Right cardiac atrium (tissue), 5 donors: ENCODE results near the gene CDC42EP1. TPM values are rescaled to one million over a fixed set of nuclear protein-coding genes. Genes with fewer than 3 reads are reported as not detected.
A peak's percentile ranks its signal among the peaks of the same experiment; 100 is the strongest.

Source experiments
- ATAC-seq, 2 donors: fragments of 200-7000 bp; cut with Tn5 transposase; one replicate each; pipeline versions ENCODE4 v1.8.0 to v1.9.1; 2020; ENCODE audit warnings: moderate library complexity in 2 of 2, mild to moderate bottlenecking in 1 of 2
- DNase-seq, 3 donors: peaks; one replicate each; pipeline ENCODE4 v3.0.0-alpha.2; 2020
- H3K27ac ChIP-seq: one replicate; pipeline ENCODE4 v1.5.1; 2013; ENCODE audit warnings: mild to moderate bottlenecking, low read length, control low read depth, moderate library complexity
- H3K27me3 ChIP-seq: one replicate; pipeline ENCODE4 v1.6.1; 2013; ENCODE audit not compliant: control insufficient read depth, insufficient read depth
- H3K4me1 ChIP-seq: one replicate; pipeline ENCODE4 v1.6.1; 2013; ENCODE audit warnings: low read length; ENCODE audit not compliant: control insufficient read depth, insufficient read depth
- H3K4me3 ChIP-seq: one replicate; pipeline ENCODE4 v1.5.1; 2013; ENCODE audit warnings: low read length, control low read depth
- H3K9me3 ChIP-seq: one replicate; pipeline ENCODE4 v1.6.1; 2013; ENCODE audit warnings: low read length; ENCODE audit not compliant: control insufficient read depth
- WGBS: extraction: QIAGEN DNeasy Blood & Tissue Kit; methylation state at CpG from one replicate; pipeline ENCODE4 v1.1.7; 2013; 5-methylcytosine and 5-hydroxymethylcytosine counted together
- intact Hi-C, 4 donors: fragments of 100-400 bp; cut with DNase I; formaldehyde crosslinking; loops; one replicate each; pipeline versions ENCODE4 v1.11.0 to v1.14.0; 2022 to 2023
- polyA plus RNA-seq: library from polyadenylated mRNA; stranded (reverse); fragments of 200-250 nt; gene quantifications from one replicate; pipeline ENCODE4 v1.2.3, GENCODE V29; 2013
- total RNA-seq, 4 donors: library from RNA; stranded (reverse); fragmentation: NEBNext Ultra II Directional; extraction: Animal tissue kit (Norgen Biotek cat#: 25700); gene quantifications; one replicate each; pipeline ENCODE4 v1.2.1, GENCODE V29; 2021
- donor health status: healthy with polysubstance abuse.
- donor health status: DM: no; HTN: yes; CAD: no.
- donor health status: DM: no; HTN: no; CAD: no.
- donor health status: DM: no; HTN: yes; CAD: no; lungs with severe emphysema.
- donor health status: DM: yes; HTN: yes; CAD: no.

Gene CDC42EP1
- total and polyA plus RNA-seq, 5 donors, result 19.7 to 31.3 (median 20.7) TPM

DNA sequence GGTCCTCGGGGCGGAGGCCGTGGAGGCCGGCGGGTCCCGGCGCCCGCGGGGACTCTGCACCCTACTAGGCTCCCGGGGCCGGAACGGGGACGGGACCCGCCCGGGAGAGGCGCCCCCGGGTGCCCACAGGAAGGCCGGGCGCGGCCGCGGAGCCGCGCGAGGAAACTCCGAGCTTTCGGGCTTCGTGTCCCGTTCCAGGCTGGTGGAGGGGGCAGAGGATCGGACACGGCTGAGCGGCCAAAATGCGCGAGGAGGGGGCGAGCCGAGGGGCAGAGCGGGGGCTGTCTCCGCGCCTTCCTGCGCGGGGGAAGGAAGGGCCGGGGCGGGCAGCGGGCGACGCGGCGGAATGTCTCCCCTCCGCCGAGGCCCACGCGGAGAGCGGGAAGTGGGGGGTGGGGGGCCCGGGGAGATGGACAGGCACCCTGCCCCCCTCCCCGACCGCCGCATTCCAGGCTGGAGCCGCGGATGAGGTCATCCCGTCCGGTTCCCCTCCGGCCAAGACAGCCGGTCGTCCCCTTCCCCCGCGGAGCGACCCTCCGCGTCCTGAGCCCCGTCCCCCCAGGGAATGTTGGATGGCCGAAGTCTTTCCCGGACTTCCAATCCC, 430 bp downstream of the CDC42EP1 start:
- peaks cover 12% of the 10 kb centered on the region for H3K4me1 ChIP-seq
- H3K27ac ChIP-seq, result peak overlapping the region; percentile 98
- intact Hi-C loops, result loop anchor here in 1 of 4 donors (10.0 kb wide), 1 partner anchor 236 kb away; no protein-coding TSS in a partner anchor
- ATAC-seq (peak; percentile 37 to 42), DNase-seq (peak; percentile 72 to 89 (median 86))
- H3K9me3 ChIP-seq, result no peaks in the 10 kb centered on the region
- WGBS, result under 1% methylated on average over 72 of the region's 72 CpGs
- no peaks in the 10 kb centered on the region for H3K27me3 ChIP-seq
- H3K4me3 ChIP-seq, result peak overlapping the region; percentile 90

DNA sequence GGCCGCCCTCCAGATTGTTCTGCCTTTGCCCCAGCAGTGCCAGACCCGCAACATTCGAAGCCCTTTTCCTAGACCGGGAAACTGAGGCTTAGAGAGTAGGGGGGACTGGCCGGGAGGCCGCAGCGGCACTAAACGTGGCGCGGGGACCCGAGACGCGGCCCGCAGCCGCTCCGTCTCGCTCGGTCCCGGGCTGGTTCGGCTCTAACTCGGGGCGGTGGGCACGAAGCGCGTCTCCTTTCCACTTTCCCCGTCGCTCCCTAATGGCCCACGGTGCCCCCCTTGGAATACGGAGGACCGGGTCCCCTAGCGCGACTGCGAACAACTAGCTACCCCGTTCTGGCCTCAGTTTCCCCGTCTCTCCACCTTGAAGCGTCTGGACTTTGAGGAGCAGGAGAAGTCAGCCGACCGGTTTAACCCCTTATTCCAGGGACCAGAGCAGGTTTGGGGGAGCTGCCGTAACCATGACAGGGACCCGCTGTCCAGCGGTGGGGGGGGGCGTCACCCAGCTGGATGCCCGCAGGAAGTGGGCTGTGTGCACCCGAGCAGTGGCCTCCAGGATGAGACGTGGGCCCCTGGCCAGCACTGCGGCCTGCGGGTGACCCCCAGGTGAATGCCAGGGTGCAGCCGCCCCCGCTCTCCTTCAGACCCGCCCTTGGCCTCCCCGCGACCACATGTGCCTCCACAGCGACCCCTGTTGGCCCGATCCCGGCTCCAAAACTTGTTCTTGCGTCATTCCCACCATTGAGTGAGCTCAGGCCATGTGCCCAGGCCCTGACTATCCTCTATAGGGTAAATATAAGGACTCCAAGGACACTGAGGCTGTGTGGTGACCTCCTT, 1.1 kb downstream of the CDC42EP1 start:
- peak; percentile 92 to 98 (median 96) for DNase-seq
- peak overlapping the region; percentile 98 for H3K27ac ChIP-seq
- intact Hi-C loops, result loop anchor here in 1 of 4 donors (10.0 kb wide), 1 partner anchor 237 kb away; no protein-coding TSS in a partner anchor
- WGBS, result under 1% methylated on average over 56 of the region's 56 CpGs
- H3K9me3 ChIP-seq, result no peaks in the 10 kb centered on the region
- H3K27me3 ChIP-seq, result no peaks in the 10 kb centered on the region
- peak; percentile 69 to 74 for ATAC-seq
- H3K4me1 ChIP-seq, result peaks cover 14% of the 10 kb centered on the region
- H3K4me3 ChIP-seq, result peak overlapping the region; percentile 90

DNA sequence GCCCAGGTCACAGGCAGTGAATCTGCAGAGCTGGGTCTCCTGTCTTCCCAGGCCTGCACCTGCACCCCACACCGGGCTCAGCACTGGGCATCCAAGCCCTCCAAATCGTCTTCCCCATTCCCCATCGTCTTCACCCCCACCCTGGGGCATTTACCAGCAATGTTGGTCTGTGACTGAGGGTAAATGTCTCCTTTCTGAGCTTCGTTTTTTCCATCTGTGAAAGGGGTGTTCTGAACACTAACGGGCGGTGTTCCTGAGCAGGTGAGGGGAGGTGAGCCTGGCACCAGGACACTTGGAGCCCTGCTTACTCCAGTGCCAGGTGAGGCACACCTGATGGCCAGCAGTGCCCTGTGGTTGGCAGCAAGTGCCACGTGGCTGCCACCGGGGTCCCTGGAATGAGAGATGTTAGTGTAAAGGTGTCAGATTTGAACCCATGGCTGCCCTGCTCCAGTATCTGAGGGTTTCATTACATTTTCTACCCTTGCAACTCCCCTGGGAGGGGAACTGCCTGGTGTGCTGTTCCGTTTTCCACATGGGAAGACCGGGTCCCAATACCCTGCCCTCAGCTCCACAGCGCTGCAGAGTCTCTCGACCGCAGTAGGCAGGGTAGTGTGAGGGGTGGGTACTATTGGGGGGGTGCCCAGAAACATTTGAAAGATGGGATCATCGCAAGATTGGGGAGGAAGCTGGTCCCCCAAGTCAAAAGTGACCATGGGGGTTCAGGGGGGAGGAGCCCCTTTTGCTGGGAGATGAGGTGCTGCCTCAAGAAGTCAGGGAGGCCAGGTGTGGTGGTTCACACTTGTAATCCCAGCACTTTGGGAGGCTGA, 2.0 kb downstream of the CDC42EP1 start:
- Histone ChIP-seq H3K4me3 (peak overlapping the region; percentile 90), H3K9me3 (no peaks in the 10 kb centered on the region), H3K27me3 (no peaks in the 10 kb centered on the region), H3K27ac (peak overlapping the region; percentile 63), H3K4me1 (peaks cover 14% of the 10 kb centered on the region)
- intact Hi-C loops, result loop anchor here in 1 of 4 donors (10.0 kb wide), 1 partner anchor 237 kb away; no protein-coding TSS in a partner anchor
- DNase-seq, result no peak
- 53% methylated on average over 14 of the region's 14 CpGs for WGBS
- ATAC-seq, result no peak

DNA sequence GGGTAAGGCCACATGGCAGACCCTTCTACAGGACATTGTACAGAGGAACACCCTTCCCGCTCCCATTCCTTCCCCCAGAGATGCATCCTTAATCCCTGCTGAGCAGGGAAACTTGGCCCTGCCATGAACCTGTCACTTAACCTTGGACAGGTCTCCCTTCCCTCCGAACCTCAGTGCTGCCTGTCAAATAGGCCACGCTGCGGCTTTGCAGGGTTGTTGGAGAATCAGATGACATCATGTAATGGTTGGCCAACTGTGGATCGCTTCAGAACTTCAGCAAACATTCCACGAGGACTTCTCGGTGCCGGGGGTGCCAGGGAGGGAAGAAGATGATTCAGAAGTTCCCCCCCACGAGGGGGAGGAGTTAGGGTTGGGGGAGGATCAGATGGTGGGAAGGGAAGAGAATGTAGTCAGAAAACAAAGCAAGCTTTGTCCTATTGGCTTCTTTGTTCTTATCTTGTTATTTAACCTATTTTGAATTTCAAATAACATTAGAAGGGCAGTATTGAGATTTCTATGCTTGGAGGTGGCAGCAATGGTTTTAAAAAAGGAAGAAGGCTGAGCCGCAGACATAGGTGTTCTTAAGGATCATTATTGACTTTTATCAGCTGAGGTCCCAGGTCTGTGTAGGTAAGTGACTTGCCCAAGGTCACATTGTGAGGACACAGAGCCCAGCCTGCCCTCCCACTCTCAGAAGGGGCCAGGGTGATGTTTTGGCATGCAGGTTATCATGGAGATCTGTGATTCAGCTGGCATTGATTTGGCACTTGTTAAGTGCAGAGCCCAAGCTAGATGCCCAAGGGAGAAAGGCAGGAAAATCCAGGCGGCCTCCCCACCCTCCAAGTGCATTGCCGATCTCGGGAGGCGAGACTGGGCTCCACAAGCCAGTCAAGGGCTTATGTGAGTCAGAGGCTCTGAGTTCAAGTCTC, 3.1 kb downstream of the CDC42EP1 start:
- DNase-seq (peak; percentile 82 to 86 (median 86)), ATAC-seq (peak; percentile 30 to 50)
- 32% methylated on average over 14 of the region's 14 CpGs for WGBS
- intact Hi-C loops, result loop anchor here in 1 of 4 donors (10.0 kb wide), 1 partner anchor 239 kb away; no protein-coding TSS in a partner anchor
- H3K27ac ChIP-seq, result peak overlapping the region; percentile 78
- peaks cover 14% of the 10 kb centered on the region for H3K4me1 ChIP-seq
- H3K4me3 ChIP-seq, result no peak overlapping the region
- H3K9me3 ChIP-seq, result no peaks in the 10 kb centered on the region
- H3K27me3 ChIP-seq, result no peaks in the 10 kb centered on the region

DNA sequence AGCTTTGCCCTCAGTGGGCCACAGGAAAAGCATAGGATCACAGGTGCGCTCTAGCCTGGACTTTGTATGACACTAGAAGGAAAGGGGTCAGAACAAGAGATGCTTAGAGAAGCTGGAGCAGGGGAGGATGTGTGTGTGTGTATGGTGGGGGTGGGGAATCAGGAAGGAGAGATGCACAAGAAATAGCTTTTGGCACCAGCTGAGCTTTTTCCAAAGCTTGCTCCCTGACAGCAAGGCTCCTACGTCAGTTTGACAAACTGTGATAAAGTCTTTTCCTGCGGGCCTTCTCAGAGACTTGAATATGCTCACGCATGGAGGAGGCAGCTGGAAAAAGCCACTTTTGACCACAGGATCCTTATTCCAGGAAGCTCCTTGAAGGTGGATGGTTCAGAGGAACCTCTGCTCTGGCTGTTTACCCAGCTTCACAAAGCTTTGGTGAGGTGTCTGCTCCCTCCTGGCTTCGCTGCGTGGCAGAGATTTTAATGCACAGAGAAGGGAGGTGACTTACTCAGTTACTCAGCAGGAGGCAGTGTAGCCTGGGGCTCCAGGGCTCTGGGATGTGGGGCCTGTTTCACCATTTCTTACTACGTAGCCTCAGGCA, 3.9 kb downstream of the CDC42EP1 start:
- ATAC-seq (peak in 1 of 2 donors; percentile 20), DNase-seq (no peak)
- H3K27ac ChIP-seq, result peak overlapping the region; percentile 78
- peaks cover 14% of the 10 kb centered on the region for H3K4me1 ChIP-seq
- no peaks in the 10 kb centered on the region for H3K9me3 ChIP-seq
- WGBS, result 47% methylated on average over 7 of the region's 7 CpGs
- no peak overlapping the region for H3K4me3 ChIP-seq
- intact Hi-C loops, result loop anchor here in 1 of 4 donors (10.0 kb wide), 1 partner anchor 239 kb away; no protein-coding TSS in a partner anchor
- no peaks in the 10 kb centered on the region for H3K27me3 ChIP-seq

DNA sequence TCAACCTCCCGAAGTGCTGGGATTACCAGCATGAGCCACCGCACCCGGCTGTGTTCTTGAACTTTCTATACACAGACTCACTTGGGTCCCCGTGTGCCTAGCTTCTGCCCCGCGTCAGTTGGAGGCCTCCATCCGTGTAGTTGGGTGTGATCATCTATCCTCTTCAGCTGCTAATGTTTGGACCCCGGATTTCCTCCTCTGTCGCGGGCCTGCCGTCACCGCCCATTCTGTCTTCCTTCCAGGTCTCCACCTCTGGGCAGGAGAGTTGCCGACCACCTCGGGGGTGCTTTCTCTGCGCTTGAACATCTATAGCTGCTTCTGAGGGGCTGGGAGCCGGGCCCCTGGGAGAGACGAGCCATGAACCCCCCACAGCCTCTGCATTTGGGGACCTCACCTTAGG, 5.5 kb downstream of the CDC42EP1 start:
- no peak overlapping the region for H3K4me3 ChIP-seq
- DNase-seq (no peak), ATAC-seq (no peak)
- peak overlapping the region; percentile 0 for H3K27ac ChIP-seq
- H3K9me3 ChIP-seq, result no peaks in the 10 kb centered on the region
- WGBS, result 55% methylated on average over 17 of the region's 17 CpGs
- intact Hi-C loops, result loop anchor here in 3 of 4 donors (2.0 to 10.0 kb wide), 3 partner anchors 21 to 249 kb away; no protein-coding TSS in a partner anchor
- peaks cover 14% of the 10 kb centered on the region for H3K4me1 ChIP-seq
- no peaks in the 10 kb centered on the region for H3K27me3 ChIP-seq

DNA sequence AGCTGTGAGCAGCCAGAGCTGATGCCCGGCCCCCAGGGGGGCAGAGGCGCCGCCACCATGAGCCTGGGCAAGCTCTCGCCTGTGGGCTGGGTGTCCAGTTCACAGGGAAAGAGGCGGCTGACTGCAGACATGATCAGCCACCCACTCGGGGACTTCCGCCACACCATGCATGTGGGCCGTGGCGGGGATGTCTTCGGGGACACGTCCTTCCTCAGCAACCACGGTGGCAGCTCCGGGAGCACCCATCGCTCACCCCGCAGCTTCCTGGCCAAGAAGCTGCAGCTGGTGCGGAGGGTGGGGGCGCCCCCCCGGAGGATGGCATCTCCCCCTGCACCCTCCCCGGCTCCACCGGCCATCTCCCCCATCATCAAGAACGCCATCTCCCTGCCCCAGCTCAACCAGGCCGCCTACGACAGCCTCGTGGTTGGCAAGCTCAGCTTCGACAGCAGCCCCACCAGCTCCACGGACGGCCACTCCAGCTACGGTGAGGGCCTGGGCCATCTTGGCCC, 6.1 kb downstream of the CDC42EP1 start:
- Histone ChIP-seq H3K4me3 (no peak overlapping the region), H3K9me3 (no peaks in the 10 kb centered on the region), H3K27ac (peak overlapping the region; percentile 7), H3K4me1 (peaks cover 14% of the 10 kb centered on the region), H3K27me3 (no peaks in the 10 kb centered on the region)
- no peak for ATAC-seq
- 43% methylated on average over 28 of the region's 28 CpGs for WGBS
- intact Hi-C loops, result loop anchor here in 3 of 4 donors (2.0 to 10.0 kb wide), 3 partner anchors 22 to 249 kb away; no protein-coding TSS in a partner anchor
- DNase-seq, result peak in 2 of 3 donors; percentile 70 to 73

DNA sequence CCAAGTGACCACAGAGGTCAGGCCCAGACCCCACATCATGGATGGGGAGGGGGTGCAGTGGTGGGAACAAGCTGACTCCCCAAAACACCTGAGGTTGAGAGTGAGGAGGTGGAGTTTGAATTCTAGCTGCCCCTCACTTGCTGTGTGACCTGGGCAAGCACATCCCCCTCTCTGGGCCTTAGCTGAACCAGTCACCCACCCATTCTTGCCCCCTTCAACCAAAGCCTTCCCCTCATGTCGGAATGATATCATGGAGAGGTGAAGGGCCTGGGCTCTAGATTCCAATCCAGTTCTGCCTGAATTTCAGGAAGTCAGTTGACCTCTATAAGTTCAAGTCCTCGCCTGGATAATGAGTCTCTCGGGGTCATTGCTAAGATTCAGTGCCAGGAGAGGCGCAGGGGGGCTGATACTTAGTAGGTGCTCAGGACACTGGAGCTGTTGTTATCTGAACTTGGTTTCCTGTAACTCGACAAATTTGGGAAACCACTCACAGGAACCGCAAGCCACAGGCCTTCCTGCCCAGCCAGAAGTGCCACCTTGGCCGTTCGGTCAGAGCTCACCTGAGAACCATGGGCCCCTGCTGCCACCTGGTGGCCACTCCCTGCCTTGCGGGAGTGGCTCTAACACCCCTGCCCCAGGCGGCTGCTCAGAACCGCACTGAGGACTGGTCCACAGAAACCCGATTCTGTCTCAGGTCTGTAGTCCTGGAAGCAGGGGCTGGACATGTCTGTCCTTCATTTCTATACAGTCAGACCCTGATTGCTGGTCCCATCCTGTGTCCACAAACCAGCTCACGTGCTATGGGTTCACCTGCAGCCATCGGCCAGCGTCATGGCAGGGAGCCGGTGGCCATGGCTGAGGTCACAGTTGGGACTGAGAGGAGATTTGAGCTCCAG, 6.9 kb downstream of the CDC42EP1 start:
- peaks cover 11% of the 10 kb centered on the region for H3K4me1 ChIP-seq
- no peak overlapping the region for H3K4me3 ChIP-seq
- peak overlapping the region; percentile 7 for H3K27ac ChIP-seq
- peak; percentile 75 to 93 (median 93) for DNase-seq
- WGBS, result 33% methylated on average over 16 of the region's 16 CpGs
- H3K27me3 ChIP-seq, result no peaks in the 10 kb centered on the region
- no peaks in the 10 kb centered on the region for H3K9me3 ChIP-seq
- intact Hi-C loops, result loop anchor here in 3 of 4 donors (2.0 to 10.0 kb wide), 3 partner anchors 22 to 250 kb away; no protein-coding TSS in a partner anchor
- peak; percentile 33 to 50 for ATAC-seq
